ENCODE results near the gene BZW2. TPM values are rescaled to one million over a fixed set of nuclear protein-coding genes. Genes with fewer than 3 reads are reported as not detected.

BZW2 gene
- total RNA-seq, 1 donor from 2014 or later: 72.7 TPM

GRCh38 chr7:16730937-16731336 lies 85.0 kb downstream of the BZW2 start:
- H3K4me3 Mint-ChIP-seq (ENCODE audit: low read depth): no peak overlapping the region
- no peak overlapping the region for H3K27ac Mint-ChIP-seq
- TF ChIP-seq CTCF (IDR thresholded peaks at IDR 0.05; ENCODE audit: unreplicated experiment): no peak
- H3K27me3 Mint-ChIP-seq: no peaks in the 10 kb centered on the region
- DNase-seq (ENCODE audit: low spot score, unreplicated experiment): no peak
- H3K4me1 Mint-ChIP-seq (ENCODE audit: low read depth): peaks cover 4% of the 10 kb centered on the region
- H3K36me3 Mint-ChIP-seq (ENCODE audit: insufficient read depth): no peaks in the 10 kb centered on the region
- no peaks in the 10 kb centered on the region for H3K9me3 Mint-ChIP-seq (ENCODE audit: low read depth)

- Mint-ChIP-seq H3K27ac (no peak overlapping the region), H3K9me3 (ENCODE audit: low read depth) (no peaks in the 10 kb centered on the region), H3K4me3 (ENCODE audit: low read depth) (no peak overlapping the region), H3K4me1 (ENCODE audit: low read depth) (peaks cover 3% of the 10 kb centered on the region), H3K27me3 (no peaks in the 10 kb centered on the region), H3K36me3 (ENCODE audit: insufficient read depth) (no peaks in the 10 kb centered on the region)
- DNase-seq (ENCODE audit: low spot score, unreplicated experiment): no peak
- TF ChIP-seq CTCF (IDR thresholded peaks at IDR 0.05; ENCODE audit: unreplicated experiment): no peak
Measured at GRCh38 chr7:16732828-16733227, 86.8 kb downstream of the BZW2 start.

DNA sequence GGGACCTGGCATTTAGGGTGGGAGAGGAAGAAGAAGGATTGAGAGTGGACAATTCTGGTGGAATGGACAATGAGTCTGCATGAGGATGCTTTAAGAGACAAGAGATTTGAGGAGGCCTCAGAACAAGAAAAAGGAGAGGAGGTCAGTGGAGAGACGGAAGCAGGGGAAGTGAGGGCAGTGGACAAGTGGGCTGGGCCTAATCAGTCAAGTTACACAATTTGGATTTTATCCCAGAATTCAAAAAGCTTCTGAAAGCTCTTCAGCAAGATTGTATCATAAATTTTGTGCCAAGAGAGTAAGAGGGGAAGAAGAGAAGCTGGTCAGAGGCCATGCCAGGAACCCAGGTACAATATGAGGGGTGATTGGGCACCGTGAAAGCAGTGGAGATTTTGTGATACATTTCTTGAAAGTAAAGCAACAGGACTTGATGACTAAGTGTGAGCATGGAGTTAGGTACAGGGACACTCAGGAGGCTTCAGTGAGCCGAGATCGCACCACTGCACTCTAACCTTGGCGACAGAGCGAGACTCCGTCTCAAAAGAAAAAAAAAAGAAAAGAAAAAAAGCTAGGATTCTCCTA lies 88.3 kb downstream of the BZW2 start:
- TF ChIP-seq CTCF (IDR thresholded peaks at IDR 0.05; ENCODE audit: unreplicated experiment): no peak
- Mint-ChIP-seq H3K9me3 (ENCODE audit: low read depth) (no peaks in the 10 kb centered on the region), H3K36me3 (ENCODE audit: insufficient read depth) (no peaks in the 10 kb centered on the region), H3K4me3 (ENCODE audit: low read depth) (no peak overlapping the region), H3K27ac (no peak overlapping the region), H3K27me3 (no peaks in the 10 kb centered on the region), H3K4me1 (ENCODE audit: low read depth) (peaks cover 5% of the 10 kb centered on the region)
- no peak for DNase-seq (ENCODE audit: low spot score, unreplicated experiment)

- Mint-ChIP-seq H3K36me3 (ENCODE audit: insufficient read depth) (no peaks in the 10 kb centered on the region), H3K4me3 (ENCODE audit: low read depth) (no peak overlapping the region), H3K9me3 (ENCODE audit: low read depth) (no peaks in the 10 kb centered on the region), H3K27me3 (no peaks in the 10 kb centered on the region), H3K27ac (no peak overlapping the region), H3K4me1 (ENCODE audit: low read depth) (peaks cover 5% of the 10 kb centered on the region)
- DNase-seq (ENCODE audit: low spot score, unreplicated experiment): no peak
- TF ChIP-seq CTCF (IDR thresholded peaks at IDR 0.05; ENCODE audit: unreplicated experiment): no peak
Measured at GRCh38 chr7:16735020-16735419, 89.0 kb downstream of the BZW2 start.

GRCh38 chr7:16738011-16738688 lies 92.2 kb downstream of the BZW2 start:
- Mint-ChIP-seq H3K9me3 (ENCODE audit: low read depth) (no peaks in the 10 kb centered on the region), H3K27me3 (no peaks in the 10 kb centered on the region), H3K4me1 (ENCODE audit: low read depth) (peaks cover 11% of the 10 kb centered on the region), H3K4me3 (ENCODE audit: low read depth) (no peak overlapping the region), H3K36me3 (ENCODE audit: insufficient read depth) (no peaks in the 10 kb centered on the region), H3K27ac (no peak overlapping the region)
- no peak for DNase-seq (ENCODE audit: low spot score, unreplicated experiment)
- TF ChIP-seq CTCF (IDR thresholded peaks at IDR 0.05; ENCODE audit: unreplicated experiment): no peak
